ENCODE results near the gene PDZD2.

Gene PDZD2

DNA sequence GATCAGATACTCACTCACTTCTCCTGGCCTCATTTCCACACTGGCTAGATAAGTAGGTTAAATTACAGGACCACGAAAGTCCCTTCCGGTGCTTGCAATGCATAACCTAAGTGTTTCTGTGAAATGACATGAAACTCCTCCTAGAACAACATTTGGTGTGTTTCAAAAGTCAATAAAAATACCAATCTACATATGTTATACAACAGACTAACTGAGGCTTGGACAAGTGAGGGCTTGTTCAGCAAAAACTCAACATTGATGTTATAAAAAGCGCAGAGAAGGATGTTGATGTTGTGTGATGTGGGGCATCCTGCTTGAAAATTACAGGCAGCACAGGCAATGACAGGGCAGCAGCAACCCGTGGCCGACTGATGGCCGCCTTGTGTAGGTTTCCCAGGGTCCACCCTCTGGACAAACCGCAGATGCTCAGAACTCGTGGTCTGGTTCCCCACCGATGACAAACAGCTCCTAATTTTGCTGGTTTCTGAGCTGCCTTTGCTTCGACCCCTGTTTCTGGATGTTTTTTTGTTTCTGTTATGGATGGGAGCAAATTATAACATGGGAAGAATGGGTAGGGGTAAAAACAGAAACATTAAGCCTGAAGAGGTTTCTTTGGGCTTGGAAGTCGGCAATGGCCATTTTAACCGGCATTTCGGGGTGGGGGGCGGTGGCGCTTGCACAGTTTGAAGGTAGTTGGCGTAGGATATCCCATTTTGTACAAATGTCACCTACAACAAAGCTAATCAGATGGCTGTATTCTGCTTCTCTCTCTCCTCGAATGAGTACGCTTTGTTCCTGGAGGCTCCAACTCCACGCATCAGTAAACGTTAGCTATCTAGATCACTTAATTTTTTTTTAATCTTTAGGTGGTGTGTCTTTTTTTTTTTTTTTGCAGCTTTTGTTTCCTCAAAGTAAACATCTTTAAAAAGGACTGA, 116.1 kb downstream of the PDZD2 start:
- H3K4me3 ChIP-seq (ENCODE audit: low read length): no peak overlapping the region
- no peak for DNase-seq (ENCODE audit: low read depth)
- no peak for TF ChIP-seq CTCF (IDR thresholded peaks at IDR 0.05; ENCODE audit: insufficient read depth, low read depth, low read length, missing control alignments)

DNA sequence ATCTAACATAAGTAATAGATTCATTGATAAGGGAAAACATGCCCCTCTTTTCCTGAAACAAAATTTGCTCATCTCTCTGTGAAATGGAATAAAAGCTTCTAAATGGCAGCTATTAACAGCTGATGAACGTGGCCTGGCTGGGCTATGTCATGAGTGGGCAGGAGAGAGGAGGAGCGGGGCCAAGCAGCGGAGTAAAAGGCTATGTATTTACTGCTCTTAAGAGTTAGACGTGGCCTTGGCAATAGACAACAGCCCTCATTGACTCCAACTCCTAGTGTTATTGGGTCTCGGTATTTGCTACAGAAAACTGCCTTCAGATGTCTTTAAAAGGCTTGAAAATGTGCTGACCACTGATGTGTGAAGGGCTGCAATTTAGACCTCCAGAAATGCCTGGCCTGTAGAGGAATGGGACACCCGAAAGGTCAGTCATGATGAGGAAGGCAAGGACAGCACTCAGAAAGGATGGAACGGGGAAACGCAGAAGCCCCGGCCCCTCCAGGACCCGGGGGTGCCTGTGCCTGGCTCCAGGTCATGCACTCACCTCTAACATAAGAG, 116.8 kb downstream of the PDZD2 start:
- no peak for DNase-seq (ENCODE audit: low read depth)
- no peak for TF ChIP-seq CTCF (IDR thresholded peaks at IDR 0.05; ENCODE audit: insufficient read depth, low read depth, low read length, missing control alignments)
- H3K4me3 ChIP-seq (ENCODE audit: low read length): no peak overlapping the region

DNA sequence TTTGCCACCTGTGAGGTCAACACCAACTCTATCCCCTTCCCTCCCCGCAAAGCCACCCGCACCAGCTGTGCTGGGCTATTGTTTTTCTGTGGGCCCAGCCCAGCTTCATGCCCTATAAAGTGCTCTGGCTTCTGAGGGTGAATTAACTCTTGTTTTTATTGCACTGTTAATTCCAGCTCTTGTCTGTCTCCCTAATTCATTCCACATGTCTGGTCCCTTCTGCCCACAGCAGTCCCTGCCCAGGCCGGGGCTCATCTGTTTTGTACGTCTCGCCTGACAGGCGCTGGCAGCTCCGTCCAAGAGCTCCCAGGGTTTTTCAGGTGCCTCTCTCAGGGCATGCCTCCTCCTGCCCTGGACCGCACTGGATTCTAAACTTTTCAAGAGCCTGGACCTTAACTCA, 118.9 kb downstream of the PDZD2 start:
- TF ChIP-seq CTCF (IDR thresholded peaks at IDR 0.05; ENCODE audit: insufficient read depth, low read depth, low read length, missing control alignments): no peak
- no peak overlapping the region for H3K4me3 ChIP-seq (ENCODE audit: low read length)
- no peak for DNase-seq (ENCODE audit: low read depth)

DNA sequence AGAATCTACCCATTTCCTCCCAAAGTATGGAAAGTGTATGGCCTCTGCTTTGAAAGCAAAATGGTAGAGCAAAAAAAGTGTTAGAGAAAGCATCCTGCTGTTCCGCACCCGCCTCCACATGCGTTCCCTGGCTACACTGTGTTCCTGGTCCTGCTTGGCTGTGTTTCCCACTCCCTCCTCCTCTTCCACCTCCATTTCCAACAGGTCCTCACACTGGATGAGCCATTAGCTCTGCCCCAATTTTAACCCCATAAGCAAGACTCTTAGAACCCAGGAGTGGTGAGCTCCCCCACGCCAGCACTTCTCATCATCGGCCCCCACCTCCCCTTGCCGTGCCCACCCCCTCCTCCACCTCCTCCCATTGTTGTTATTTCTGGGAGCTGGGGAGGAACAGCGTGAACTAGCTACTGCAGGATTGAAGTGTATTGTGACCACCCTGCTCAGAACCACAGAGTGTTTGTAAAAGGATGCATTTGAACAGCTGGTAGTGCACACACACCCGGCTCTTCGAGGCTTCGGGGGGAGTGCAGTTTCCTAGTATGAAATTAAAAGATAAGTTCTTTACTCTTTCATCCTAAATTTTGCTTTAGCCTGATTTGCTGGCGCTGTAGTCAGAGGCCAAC, 120.0 kb downstream of the PDZD2 start:
- no peak for TF ChIP-seq CTCF (IDR thresholded peaks at IDR 0.05; ENCODE audit: insufficient read depth, low read depth, low read length, missing control alignments)
- no peak overlapping the region for H3K4me3 ChIP-seq (ENCODE audit: low read length)
- no peak for DNase-seq (ENCODE audit: low read depth)

DNA sequence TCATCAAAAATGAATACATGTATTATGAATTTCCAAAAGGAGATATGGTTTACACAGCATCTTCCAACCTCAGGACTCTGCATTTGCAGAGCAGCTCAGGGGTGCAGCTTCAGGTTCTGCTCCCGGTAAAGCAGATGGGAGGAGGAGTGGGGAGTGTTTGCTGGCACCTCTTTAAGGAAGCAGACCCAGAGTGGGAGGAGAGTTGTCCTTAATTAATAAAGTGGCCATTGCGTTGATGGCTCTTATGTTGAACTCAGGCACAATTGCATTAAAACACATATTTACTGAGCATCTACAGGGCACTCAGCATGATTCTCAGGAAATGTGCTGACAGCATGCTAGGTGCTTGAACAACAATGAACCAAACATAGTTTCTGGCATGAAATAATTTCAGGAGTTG, 121.0 kb downstream of the PDZD2 start:
- no peak overlapping the region for H3K4me3 ChIP-seq (ENCODE audit: low read length)
- no peak for TF ChIP-seq CTCF (IDR thresholded peaks at IDR 0.05; ENCODE audit: insufficient read depth, low read depth, low read length, missing control alignments)
- DNase-seq (ENCODE audit: low read depth): no peak

- TF ChIP-seq CTCF (IDR thresholded peaks at IDR 0.05; ENCODE audit: insufficient read depth, low read depth, low read length, missing control alignments): no peak
- no peak for DNase-seq (ENCODE audit: low read depth)
Measured at GRCh38 chr5:31761877-31762276, 122.9 kb downstream of the PDZD2 start.

More at GRCh38 chr5:31761877-31762276, 122.9 kb downstream of the PDZD2 start:
- H3K4me3 ChIP-seq (ENCODE audit: low read length): no peak overlapping the region

Data from epithelial cell of esophagus (primary cell).